ENCODE data around the gene DOCK4. TPM values are rescaled to one million over a fixed set of nuclear protein-coding genes. Genes with fewer than 3 reads are reported as not detected.

The DOCK4 gene
- polyA plus RNA-seq, 3 donors = 20.5 to 27.6 (median 24.6) TPM

GRCh38 chr7:111834367-111834766 lies 371.8 kb downstream of the DOCK4 start:
- DNase-seq (ENCODE audit: extremely low read depth in 1 of 11, low read depth in 9 of 11, low spot score in 4 of 11) = no peak

- DNase-seq (ENCODE audit: extremely low read depth in 1 of 11, low read depth in 9 of 11, low spot score in 4 of 11) = no peak
These were observed 372.7 kb downstream of the DOCK4 start for GRCh38 chr7:111833466-111833865.

- no peak for DNase-seq (ENCODE audit: extremely low read depth in 1 of 11, low read depth in 9 of 11, low spot score in 4 of 11)
These were observed 374.0 kb downstream of the DOCK4 start for GRCh38 chr7:111832174-111832573.

GRCh38 chr7:111829221-111829620 lies 377.0 kb downstream of the DOCK4 start:
- DNase-seq (ENCODE audit: extremely low read depth in 1 of 11, low read depth in 9 of 11, low spot score in 4 of 11) = no peak

- no peak for DNase-seq (ENCODE audit: extremely low read depth in 1 of 11, low read depth in 9 of 11, low spot score in 4 of 11)
These were observed 378.2 kb downstream of the DOCK4 start for GRCh38 chr7:111827863-111828504.

- DNase-seq (ENCODE audit: extremely low read depth in 1 of 11, low read depth in 9 of 11, low spot score in 4 of 11) = no peak
These were observed 381.2 kb downstream of the DOCK4 start for GRCh38 chr7:111825046-111825445.

- no peak for DNase-seq (ENCODE audit: extremely low read depth in 1 of 11, low read depth in 9 of 11, low spot score in 4 of 11)
These were observed 382.4 kb downstream of the DOCK4 start for GRCh38 chr7:111823826-111824225.

GRCh38 chr7:111821046-111821445 lies 385.2 kb downstream of the DOCK4 start:
- DNase-seq (ENCODE audit: extremely low read depth in 1 of 11, low read depth in 9 of 11, low spot score in 4 of 11) = no peak

- no peak for DNase-seq (ENCODE audit: extremely low read depth in 1 of 11, low read depth in 9 of 11, low spot score in 4 of 11)
These were observed 385.6 kb downstream of the DOCK4 start for GRCh38 chr7:111820621-111821020.

- DNase-seq (ENCODE audit: extremely low read depth in 1 of 11, low read depth in 9 of 11, low spot score in 4 of 11) = no peak
These were observed 386.1 kb downstream of the DOCK4 start for GRCh38 chr7:111820121-111820520.

GRCh38 chr7:111815354-111815753 lies 390.8 kb downstream of the DOCK4 start:
- no peak for DNase-seq (ENCODE audit: extremely low read depth in 1 of 11, low read depth in 9 of 11, low spot score in 4 of 11)

GRCh38 chr7:111813306-111813705 lies 392.9 kb downstream of the DOCK4 start:
- no peak for DNase-seq (ENCODE audit: extremely low read depth in 1 of 11, low read depth in 9 of 11, low spot score in 4 of 11)

- DNase-seq (ENCODE audit: extremely low read depth in 1 of 11, low read depth in 9 of 11, low spot score in 4 of 11) = no peak
These were observed 400.0 kb downstream of the DOCK4 start for GRCh38 chr7:111806232-111806631.

GRCh38 chr7:111803015-111803758 lies 403.0 kb downstream of the DOCK4 start:
- DNase-seq (ENCODE audit: extremely low read depth in 1 of 11, low read depth in 9 of 11, low spot score in 4 of 11) = no peak

GRCh38 chr7:111802194-111802772 lies 403.9 kb downstream of the DOCK4 start:
- no peak for DNase-seq (ENCODE audit: extremely low read depth in 1 of 11, low read depth in 9 of 11, low spot score in 4 of 11)

GRCh38 chr7:111801277-111801676 lies 404.9 kb downstream of the DOCK4 start:
- no peak for DNase-seq (ENCODE audit: extremely low read depth in 1 of 11, low read depth in 9 of 11, low spot score in 4 of 11)

- no peak for DNase-seq (ENCODE audit: extremely low read depth in 1 of 11, low read depth in 9 of 11, low spot score in 4 of 11)
These were observed 409.5 kb downstream of the DOCK4 start for GRCh38 chr7:111796671-111797070.

GRCh38 chr7:111789870-111790269 lies 416.3 kb downstream of the DOCK4 start:
- DNase-seq (ENCODE audit: extremely low read depth in 1 of 11, low read depth in 9 of 11, low spot score in 4 of 11) = peak in 7 of 11 donors; percentile 8 to 35 (median 18)

- DNase-seq (ENCODE audit: extremely low read depth in 1 of 11, low read depth in 9 of 11, low spot score in 4 of 11) = no peak
These were observed 417.2 kb downstream of the DOCK4 start for GRCh38 chr7:111789048-111789320.

GRCh38 chr7:111788286-111789047 lies 417.7 kb downstream of the DOCK4 start:
- DNase-seq (ENCODE audit: extremely low read depth in 1 of 11, low read depth in 9 of 11, low spot score in 4 of 11) = no peak
